Lung (tissue), 12 donors: Measurements from ENCODE around the gene HSP90AB1. TPM values are rescaled to one million over a fixed set of nuclear protein-coding genes. Genes with fewer than 3 reads are reported as not detected.

Experiments
- ATAC-seq: fragments of 200-7000 bp; cut with Tn5 transposase; one replicate; pipeline ENCODE4 v1.9.1; 2020; ENCODE audit warnings: moderate number of reproducible peaks; ENCODE audit not compliant: insufficient read depth, low FRiP score
- DNase-seq, 3 donors: peaks; one replicate each; pipeline ENCODE4 v3.0.0-alpha.2; 2013 to 2017
- H3K27ac ChIP-seq, 2 donors: one replicate each; pipeline ENCODE4 v1.5.1; 2013; ENCODE audit warnings: mild to moderate bottlenecking in 2 of 2, moderate library complexity in 2 of 2, control low read depth in 1 of 2, inconsistent platforms in 1 of 2, low read depth in 1 of 2, low read length in 1 of 2
- H3K27me3 ChIP-seq, 3 donors: one replicate each; pipeline ENCODE4 v1.5.1; 2013; ENCODE audit warnings: low read length in 2 of 3; ENCODE audit not compliant: control insufficient read depth in 3 of 3, insufficient read depth in 3 of 3
- H3K36me3 ChIP-seq, 4 donors: one replicate each; pipeline ENCODE4 v1.5.1; 2013; ENCODE audit warnings: low read length in 4 of 4, mild to moderate bottlenecking in 1 of 4, moderate library complexity in 1 of 4; ENCODE audit not compliant: control insufficient read depth in 4 of 4, insufficient read depth in 4 of 4
- H3K4me1 ChIP-seq, 5 donors: one replicate each; pipeline ENCODE4 v1.5.1; 2013; ENCODE audit warnings: low read length in 5 of 5, mild to moderate bottlenecking in 2 of 5, moderate library complexity in 1 of 5; ENCODE audit not compliant: control insufficient read depth in 5 of 5, insufficient read depth in 5 of 5
- H3K4me3 ChIP-seq: one replicate; pipeline ENCODE4 v1.5.1; 2013; ENCODE audit warnings: mild to moderate bottlenecking, control low read depth, moderate library complexity
- H3K9ac ChIP-seq, 2 donors: one replicate each; pipeline ENCODE4 v1.5.1; 2013; ENCODE audit warnings: low read length in 2 of 2, control low read depth in 1 of 2; ENCODE audit not compliant: insufficient read depth in 1 of 2
- H3K9me3 ChIP-seq, 4 donors: one replicate each; pipeline ENCODE4 v1.5.1; 2013; ENCODE audit warnings: low read length in 3 of 4, mild to moderate bottlenecking in 1 of 4, moderate library complexity in 1 of 4; ENCODE audit not compliant: control insufficient read depth in 4 of 4, insufficient read depth in 3 of 4
- WGBS, 2 donors: extraction: QIAGEN DNeasy Blood & Tissue Kit; methylation state at CpG; one replicate each; pipeline ENCODE4 v1.1.7; 2013; 5-methylcytosine and 5-hydroxymethylcytosine counted together
- polyA plus RNA-seq, 2 donors: library from polyadenylated mRNA; stranded (reverse); fragments of 200-250 nt; gene quantifications; one replicate each; pipeline ENCODE4 v1.2.1, GENCODE V29; 2013
- total RNA-seq, 2 donors: library from RNA; depleted of rRNA in 1 of 2; stranded (reverse); fragments of >200 nt in 1 of 2; gene quantifications; one replicate each; pipeline ENCODE4 v1.2.1, GENCODE V29; 2014 to 2021
- TF ChIP-seq, protein P1 (sequence below): IDR thresholded peaks from 2 replicates; pipeline ENCODE4 v1.5.1; 2012; ENCODE audit warnings: mild to moderate bottlenecking; ENCODE audit errors: control extremely low read depth, extremely low read depth
- donor health status: control.
- donor health status: control.
- donor health status: Bipolar disorder and iron deficiency.
- donor health status: healthy.
- donor health status: DM: yes; HTN: yes; CAD: no.

Gene HSP90AB1
- total and polyA plus RNA-seq, 4 donors: 289 to 700 (median 509) TPM

DNA sequence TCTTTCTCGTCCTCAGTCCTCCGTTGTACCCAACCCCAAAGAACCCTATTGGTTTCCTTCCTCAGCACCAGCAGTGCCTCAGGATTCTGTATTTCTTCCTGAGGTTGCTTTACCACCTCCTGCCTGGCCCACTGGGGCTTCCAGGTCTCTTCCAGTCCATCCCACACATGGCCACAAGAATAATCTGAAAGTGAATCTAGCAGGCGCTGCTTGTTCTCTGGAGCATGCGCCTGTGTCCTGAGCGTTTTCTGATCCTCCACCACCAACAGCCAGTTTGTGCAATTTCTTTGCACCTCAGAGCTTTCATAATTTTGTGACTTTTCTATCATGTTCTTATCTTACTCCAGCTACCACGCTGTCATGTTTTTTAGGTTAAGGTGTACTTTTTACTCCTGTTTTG, 11.6 kb upstream of the HSP90AB1 start:
- Histone ChIP-seq H3K27ac (peak overlapping the region; percentile 52 to 55), H3K4me1 (peaks cover 0 to 20% (median 7%) of the 10 kb centered on the region in 5 donors), H3K9me3 (no peaks in the 10 kb centered on the region), H3K9ac (no peak overlapping the region), H3K4me3 (no peak overlapping the region), H3K27me3 (no peaks in the 10 kb centered on the region), H3K36me3 (peaks cover 0 to 14% (median under 1%) of the 10 kb centered on the region in 4 donors)
- DNase-seq (no peak), ATAC-seq (no peak)
- TF ChIP-seq, protein P1, sequence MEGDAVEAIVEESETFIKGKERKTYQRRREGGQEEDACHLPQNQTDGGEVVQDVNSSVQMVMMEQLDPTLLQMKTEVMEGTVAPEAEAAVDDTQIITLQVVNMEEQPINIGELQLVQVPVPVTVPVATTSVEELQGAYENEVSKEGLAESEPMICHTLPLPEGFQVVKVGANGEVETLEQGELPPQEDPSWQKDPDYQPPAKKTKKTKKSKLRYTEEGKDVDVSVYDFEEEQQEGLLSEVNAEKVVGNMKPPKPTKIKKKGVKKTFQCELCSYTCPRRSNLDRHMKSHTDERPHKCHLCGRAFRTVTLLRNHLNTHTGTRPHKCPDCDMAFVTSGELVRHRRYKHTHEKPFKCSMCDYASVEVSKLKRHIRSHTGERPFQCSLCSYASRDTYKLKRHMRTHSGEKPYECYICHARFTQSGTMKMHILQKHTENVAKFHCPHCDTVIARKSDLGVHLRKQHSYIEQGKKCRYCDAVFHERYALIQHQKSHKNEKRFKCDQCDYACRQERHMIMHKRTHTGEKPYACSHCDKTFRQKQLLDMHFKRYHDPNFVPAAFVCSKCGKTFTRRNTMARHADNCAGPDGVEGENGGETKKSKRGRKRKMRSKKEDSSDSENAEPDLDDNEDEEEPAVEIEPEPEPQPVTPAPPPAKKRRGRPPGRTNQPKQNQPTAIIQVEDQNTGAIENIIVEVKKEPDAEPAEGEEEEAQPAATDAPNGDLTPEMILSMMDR: no peak
- WGBS, 2 donors: 48 to 72% methylated on average over 6 of the region's 6 CpGs

GRCh38 chr6:44235891-44236516, 10.9 kb upstream of the HSP90AB1 start:
- no peak for DNase-seq
- 69 to 77% methylated on average over 6 of the region's 6 CpGs for WGBS, 2 donors

GRCh38 chr6:44237021-44237812, 9.7 kb upstream of the HSP90AB1 start:
- Histone ChIP-seq H3K9me3 (no peaks in the 10 kb centered on the region), H3K4me3 (peak overlapping the region; percentile 58), H3K27me3 (no peaks in the 10 kb centered on the region), H3K36me3 (peaks cover 0 to 4% (median 0%) of the 10 kb centered on the region in 4 donors), H3K4me1 (peaks cover 0 to 20% (median 7%) of the 10 kb centered on the region in 5 donors), H3K9ac (peak overlapping the region; percentile 31 to 84), H3K27ac (peak overlapping the region; percentile 95 to 96)
- DNase-seq (peak; percentile 83 to 87 (median 84)), ATAC-seq (peak; percentile 93)
- TF ChIP-seq, protein P1: no peak
- 30 to 36% methylated on average over 22 of the region's 22 CpGs for WGBS, 2 donors

More at GRCh38 chr6:44235891-44236516, 10.9 kb upstream of the HSP90AB1 start:
- Histone ChIP-seq H3K27ac (no peak overlapping the region), H3K9ac (no peak overlapping the region), H3K4me1 (peaks cover 0 to 20% (median 7%) of the 10 kb centered on the region in 5 donors), H3K4me3 (no peak overlapping the region), H3K36me3 (peaks cover 0 to 12% (median 0%) of the 10 kb centered on the region in 4 donors), H3K9me3 (no peaks in the 10 kb centered on the region), H3K27me3 (no peaks in the 10 kb centered on the region)
- TF ChIP-seq, protein P1: no peak
- ATAC-seq: no peak
